Measurements from ENCODE around the gene ADAMTSL1. TPM values are rescaled to one million over a fixed set of nuclear protein-coding genes. Genes with fewer than 3 reads are reported as not detected.
A peak's percentile ranks its signal among the peaks of the same experiment; 100 is the strongest.

The ADAMTSL1 gene
- total RNA-seq, 1 donor from 2014 or later, result 0.56 TPM

GRCh38 chr9:18770131-18770908 lies 296.4 kb downstream of the ADAMTSL1 start:
- intact Hi-C loops (cut with DNase I), result no loop called here
- no peak for DNase-seq
- ATAC-seq (ENCODE audit: poor library complexity), result no peak

- DNase-seq (no peak), ATAC-seq (ENCODE audit: poor library complexity) (no peak)
- intact Hi-C loops (cut with DNase I), result no loop called here
Measured at GRCh38 chr9:18771011-18771410, 297.1 kb downstream of the ADAMTSL1 start.

- DNase-seq (no peak), ATAC-seq (ENCODE audit: poor library complexity) (no peak)
- intact Hi-C loops (cut with DNase I), result no loop called here
Measured at GRCh38 chr9:18771763-18772162, 297.8 kb downstream of the ADAMTSL1 start.

- ATAC-seq (ENCODE audit: poor library complexity), result no peak
- intact Hi-C loops (cut with DNase I), result no loop called here
- no peak for DNase-seq
Measured at GRCh38 chr9:18775241-18775640, 301.3 kb downstream of the ADAMTSL1 start.

- DNase-seq, result no peak
- intact Hi-C loops (cut with DNase I), result no loop called here
- ATAC-seq (ENCODE audit: poor library complexity), result no peak
Measured at GRCh38 chr9:18775930-18776329, 302.0 kb downstream of the ADAMTSL1 start.

- intact Hi-C loops (cut with DNase I), result no loop called here
- DNase-seq (no peak), ATAC-seq (ENCODE audit: poor library complexity) (no peak)
Measured at GRCh38 chr9:18776836-18777820, 303.2 kb downstream of the ADAMTSL1 start.

GRCh38 chr9:18778147-18778546 lies 304.2 kb downstream of the ADAMTSL1 start:
- intact Hi-C loops (cut with DNase I), result no loop called here
- no peak for ATAC-seq (ENCODE audit: poor library complexity)
- DNase-seq, result no peak

GRCh38 chr9:18778846-18779245 lies 304.9 kb downstream of the ADAMTSL1 start:
- ATAC-seq (ENCODE audit: poor library complexity), result no peak
- intact Hi-C loops (cut with DNase I), result no loop called here
- no peak for DNase-seq

- ATAC-seq (ENCODE audit: poor library complexity) (no peak), DNase-seq (no peak)
- intact Hi-C loops (cut with DNase I), result no loop called here
Measured at GRCh38 chr9:18783909-18784308, 310.0 kb downstream of the ADAMTSL1 start.

- DNase-seq, result no peak
- intact Hi-C loops (cut with DNase I), result no loop called here
- no peak for ATAC-seq (ENCODE audit: poor library complexity)
Measured at GRCh38 chr9:18785604-18786003, 311.7 kb downstream of the ADAMTSL1 start.

GRCh38 chr9:18786196-18786595 lies 312.2 kb downstream of the ADAMTSL1 start:
- DNase-seq (no peak), ATAC-seq (ENCODE audit: poor library complexity) (no peak)
- intact Hi-C loops (cut with DNase I), result no loop called here

- ATAC-seq (ENCODE audit: poor library complexity) (peak; percentile 45), DNase-seq (no peak)
- intact Hi-C loops (cut with DNase I), result no loop called here
Measured at GRCh38 chr9:18786911-18787650, 313.1 kb downstream of the ADAMTSL1 start.

- intact Hi-C loops (cut with DNase I), result no loop called here
- no peak for DNase-seq
- ATAC-seq (ENCODE audit: poor library complexity), result no peak
Measured at GRCh38 chr9:18788256-18788655, 314.3 kb downstream of the ADAMTSL1 start.

- no peak for DNase-seq
- ATAC-seq (ENCODE audit: poor library complexity), result no peak
- intact Hi-C loops (cut with DNase I), result no loop called here
Measured at GRCh38 chr9:18791074-18791473, 317.1 kb downstream of the ADAMTSL1 start.

GRCh38 chr9:18793122-18793521 lies 319.2 kb downstream of the ADAMTSL1 start:
- no peak for ATAC-seq (ENCODE audit: poor library complexity)
- intact Hi-C loops (cut with DNase I), result no loop called here
- DNase-seq, result no peak

- no peak for ATAC-seq (ENCODE audit: poor library complexity)
Measured at GRCh38 chr9:18795947-18796671, 322.2 kb downstream of the ADAMTSL1 start.

GRCh38 chr9:18796696-18797270 lies 322.8 kb downstream of the ADAMTSL1 start:
- DNase-seq (no peak), ATAC-seq (ENCODE audit: poor library complexity) (no peak)
- intact Hi-C loops (cut with DNase I), result no loop called here

More at GRCh38 chr9:18795947-18796671, 322.2 kb downstream of the ADAMTSL1 start:
- DNase-seq, result no peak
- intact Hi-C loops (cut with DNase I), result no loop called here

- DNase-seq (no peak), ATAC-seq (ENCODE audit: poor library complexity) (no peak)
- intact Hi-C loops (cut with DNase I), result no loop called here
Measured at GRCh38 chr9:18798106-18798505, 324.2 kb downstream of the ADAMTSL1 start.
